ENCODE results near the gene HSDL1.

DNA sequence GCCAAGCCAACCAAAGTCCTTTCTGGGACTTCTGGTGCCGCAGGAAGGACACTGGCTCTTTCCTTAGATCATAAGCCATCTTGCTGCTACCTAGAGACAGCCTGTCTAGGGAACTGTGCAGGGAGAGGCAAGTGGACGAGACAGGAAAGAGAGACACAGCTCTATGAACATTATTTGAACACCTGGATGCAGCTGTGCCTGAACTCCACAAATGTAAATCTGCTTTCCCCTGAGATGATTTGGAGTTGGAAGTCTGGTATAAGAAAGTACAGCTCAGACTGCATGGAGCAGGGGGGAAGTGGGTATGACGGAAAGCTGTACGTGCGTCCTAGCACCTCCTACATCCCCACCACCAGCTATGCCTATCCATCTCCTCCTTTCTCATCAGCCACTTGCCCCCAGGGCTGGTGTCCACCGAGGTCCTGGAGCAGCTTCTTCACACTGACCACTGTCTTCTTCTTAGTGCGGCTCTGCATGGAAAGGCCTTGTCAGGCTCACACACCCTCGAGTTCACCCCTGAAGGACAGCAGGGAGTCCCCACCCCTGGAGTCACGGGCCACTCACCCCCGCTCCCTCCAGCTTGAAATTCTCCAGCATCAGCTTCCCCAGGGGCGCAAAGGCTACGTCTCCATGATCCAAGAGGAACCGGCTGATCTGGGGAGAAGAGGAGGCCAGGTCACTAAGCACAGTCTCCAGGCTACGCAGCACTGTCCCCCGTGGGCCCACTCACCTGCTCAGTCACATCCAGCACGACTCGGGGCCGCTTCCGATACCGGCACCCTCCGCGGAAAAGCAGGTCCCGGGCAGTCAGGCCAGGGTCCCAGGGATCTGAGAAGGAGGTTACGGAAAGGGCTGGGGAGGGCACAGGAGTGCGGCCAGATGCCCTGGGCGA, 37.9 kb upstream of the HSDL1 start:
- TF ChIP-seq, protein P1, sequence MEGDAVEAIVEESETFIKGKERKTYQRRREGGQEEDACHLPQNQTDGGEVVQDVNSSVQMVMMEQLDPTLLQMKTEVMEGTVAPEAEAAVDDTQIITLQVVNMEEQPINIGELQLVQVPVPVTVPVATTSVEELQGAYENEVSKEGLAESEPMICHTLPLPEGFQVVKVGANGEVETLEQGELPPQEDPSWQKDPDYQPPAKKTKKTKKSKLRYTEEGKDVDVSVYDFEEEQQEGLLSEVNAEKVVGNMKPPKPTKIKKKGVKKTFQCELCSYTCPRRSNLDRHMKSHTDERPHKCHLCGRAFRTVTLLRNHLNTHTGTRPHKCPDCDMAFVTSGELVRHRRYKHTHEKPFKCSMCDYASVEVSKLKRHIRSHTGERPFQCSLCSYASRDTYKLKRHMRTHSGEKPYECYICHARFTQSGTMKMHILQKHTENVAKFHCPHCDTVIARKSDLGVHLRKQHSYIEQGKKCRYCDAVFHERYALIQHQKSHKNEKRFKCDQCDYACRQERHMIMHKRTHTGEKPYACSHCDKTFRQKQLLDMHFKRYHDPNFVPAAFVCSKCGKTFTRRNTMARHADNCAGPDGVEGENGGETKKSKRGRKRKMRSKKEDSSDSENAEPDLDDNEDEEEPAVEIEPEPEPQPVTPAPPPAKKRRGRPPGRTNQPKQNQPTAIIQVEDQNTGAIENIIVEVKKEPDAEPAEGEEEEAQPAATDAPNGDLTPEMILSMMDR (IDR thresholded peaks at IDR 0.05) = no peak
- no peak for TF ChIP-seq POLR2A (IDR thresholded peaks at IDR 0.05)
- no peak for TF ChIP-seq POLR2AphosphoS5 (IDR thresholded peaks at IDR 0.05)
- TF ChIP-seq EP300 (IDR thresholded peaks at IDR 0.05) = no peak
